OCI-LY7 (cell line): ENCODE results near the gene CHCHD6.

ENCODE experiments used
- EZH2phosphoT487 ChIP-seq: fragments of 200-600 bp; sonication (generic); IDR thresholded peaks from 2 replicates; pipeline ENCODE4 v1.6.1; 2018; ENCODE audit warnings: low read depth, borderline replicate concordance, mild to moderate bottlenecking, mixed run types, antibody characterized with exemption, low read length, moderate library complexity, mixed read lengths
- TF ChIP-seq, protein P1 (sequence below): fragments of 200-600 bp; sonication (generic); conservative IDR thresholded peaks from 2 replicates; pipeline ENCODE4 v1.5.1; 2014; ENCODE audit warnings: mild to moderate bottlenecking, antibody characterized with exemption, low read length, moderate library complexity, mixed read lengths

DNA sequence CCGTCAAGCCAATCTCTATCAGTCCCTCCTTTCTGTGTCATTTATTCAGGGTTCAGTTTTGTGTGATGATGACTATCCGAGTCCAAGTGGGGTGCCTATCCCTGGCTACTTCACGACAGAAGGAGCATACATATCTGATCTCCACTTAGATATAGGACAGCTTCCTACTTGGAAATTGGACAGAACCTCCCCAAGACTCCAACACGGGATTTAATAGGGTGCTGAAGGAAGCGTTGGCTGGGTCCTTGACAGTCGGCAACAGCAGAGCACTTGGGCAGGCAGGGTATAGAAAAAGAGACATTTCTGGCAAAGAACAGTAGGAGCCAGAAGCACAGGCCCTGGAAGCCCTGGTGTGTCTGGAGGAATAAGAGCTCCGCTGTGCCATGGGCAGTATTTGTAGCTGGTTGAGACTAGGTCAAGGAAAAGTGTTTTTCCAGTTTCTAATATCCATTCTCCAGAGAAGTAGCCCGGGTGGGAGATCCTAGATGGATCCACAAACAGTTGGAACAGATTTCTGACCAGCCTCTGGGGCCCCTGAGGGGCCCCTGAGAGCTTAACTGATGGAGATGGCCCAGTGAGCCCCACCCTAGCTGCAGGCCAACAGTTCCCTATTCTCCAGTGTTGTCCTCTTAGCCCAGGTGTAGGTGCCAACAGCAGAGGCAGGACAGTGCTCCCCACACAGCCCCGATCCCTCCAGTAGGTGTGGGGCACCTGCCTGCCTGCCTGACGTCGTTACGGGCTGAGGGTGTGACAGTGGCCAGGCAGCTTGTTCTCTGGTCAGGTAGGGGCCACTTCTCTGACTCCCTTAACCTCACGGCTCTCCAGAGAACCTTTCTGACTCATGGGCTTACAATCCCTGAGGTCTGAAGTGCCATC lies 130.8 kb downstream of the CHCHD6 start:
- TF ChIP-seq EZH2phosphoT487 = no peak
- TF ChIP-seq, protein P1, sequence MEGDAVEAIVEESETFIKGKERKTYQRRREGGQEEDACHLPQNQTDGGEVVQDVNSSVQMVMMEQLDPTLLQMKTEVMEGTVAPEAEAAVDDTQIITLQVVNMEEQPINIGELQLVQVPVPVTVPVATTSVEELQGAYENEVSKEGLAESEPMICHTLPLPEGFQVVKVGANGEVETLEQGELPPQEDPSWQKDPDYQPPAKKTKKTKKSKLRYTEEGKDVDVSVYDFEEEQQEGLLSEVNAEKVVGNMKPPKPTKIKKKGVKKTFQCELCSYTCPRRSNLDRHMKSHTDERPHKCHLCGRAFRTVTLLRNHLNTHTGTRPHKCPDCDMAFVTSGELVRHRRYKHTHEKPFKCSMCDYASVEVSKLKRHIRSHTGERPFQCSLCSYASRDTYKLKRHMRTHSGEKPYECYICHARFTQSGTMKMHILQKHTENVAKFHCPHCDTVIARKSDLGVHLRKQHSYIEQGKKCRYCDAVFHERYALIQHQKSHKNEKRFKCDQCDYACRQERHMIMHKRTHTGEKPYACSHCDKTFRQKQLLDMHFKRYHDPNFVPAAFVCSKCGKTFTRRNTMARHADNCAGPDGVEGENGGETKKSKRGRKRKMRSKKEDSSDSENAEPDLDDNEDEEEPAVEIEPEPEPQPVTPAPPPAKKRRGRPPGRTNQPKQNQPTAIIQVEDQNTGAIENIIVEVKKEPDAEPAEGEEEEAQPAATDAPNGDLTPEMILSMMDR = no peak
